WERI-Rb-1 (cell line): ENCODE data around the gene SP110.

ENCODE experiments used
- DNase-seq: peaks from one replicate; pipeline ENCODE4 v3.0.0-alpha.2; 2020
- H3K27ac ChIP-seq: fragments of 250-450 bp; sonication (Bioruptor Pico); 2 replicates; pipeline ENCODE4 v1.5.1; 2020; ENCODE audit warnings: mild to moderate bottlenecking, moderate library complexity
- H3K27me3 ChIP-seq: fragments of 250-450 bp; sonication (Bioruptor Pico); 2 replicates; pipeline ENCODE4 v1.5.1; 2021; ENCODE audit warnings: mild to moderate bottlenecking, low read depth, moderate library complexity; ENCODE audit not compliant: insufficient read depth, severe bottlenecking
- H3K36me3 ChIP-seq: fragments of 250-450 bp; sonication (Bioruptor Pico); 2 replicates; pipeline ENCODE4 v1.5.1; 2020; ENCODE audit warnings: mild to moderate bottlenecking, moderate library complexity
- H3K4me3 ChIP-seq: 2 replicates; pipeline ENCODE4 v1.5.1; 2011; ENCODE audit warnings: low read depth, mild to moderate bottlenecking, control low read depth, low read length
- H3K9me3 ChIP-seq: fragments of 250-450 bp; sonication (Bioruptor Pico); 2 replicates; pipeline ENCODE4 v1.5.1; 2021; ENCODE audit warnings: mild to moderate bottlenecking, moderate library complexity; ENCODE audit not compliant: severe bottlenecking
- CTCF ChIP-seq: IDR thresholded peaks from 2 replicates; pipeline ENCODE4 v1.5.1; 2011; ENCODE audit warnings: low read depth, mild to moderate bottlenecking, control low read depth, inconsistent platforms, low read length

Gene SP110

GRCh38 chr2:230202430-230203109 lies 17.2 kb downstream of the SP110 start:
- Histone ChIP-seq H3K27me3 (peaks cover 48% of the 10 kb centered on the region), H3K27ac (no peak overlapping the region), H3K9me3 (no peaks in the 10 kb centered on the region), H3K36me3 (no peaks in the 10 kb centered on the region), H3K4me3 (no peak overlapping the region)
- no peak for DNase-seq
- TF ChIP-seq CTCF, result no peak

DNA sequence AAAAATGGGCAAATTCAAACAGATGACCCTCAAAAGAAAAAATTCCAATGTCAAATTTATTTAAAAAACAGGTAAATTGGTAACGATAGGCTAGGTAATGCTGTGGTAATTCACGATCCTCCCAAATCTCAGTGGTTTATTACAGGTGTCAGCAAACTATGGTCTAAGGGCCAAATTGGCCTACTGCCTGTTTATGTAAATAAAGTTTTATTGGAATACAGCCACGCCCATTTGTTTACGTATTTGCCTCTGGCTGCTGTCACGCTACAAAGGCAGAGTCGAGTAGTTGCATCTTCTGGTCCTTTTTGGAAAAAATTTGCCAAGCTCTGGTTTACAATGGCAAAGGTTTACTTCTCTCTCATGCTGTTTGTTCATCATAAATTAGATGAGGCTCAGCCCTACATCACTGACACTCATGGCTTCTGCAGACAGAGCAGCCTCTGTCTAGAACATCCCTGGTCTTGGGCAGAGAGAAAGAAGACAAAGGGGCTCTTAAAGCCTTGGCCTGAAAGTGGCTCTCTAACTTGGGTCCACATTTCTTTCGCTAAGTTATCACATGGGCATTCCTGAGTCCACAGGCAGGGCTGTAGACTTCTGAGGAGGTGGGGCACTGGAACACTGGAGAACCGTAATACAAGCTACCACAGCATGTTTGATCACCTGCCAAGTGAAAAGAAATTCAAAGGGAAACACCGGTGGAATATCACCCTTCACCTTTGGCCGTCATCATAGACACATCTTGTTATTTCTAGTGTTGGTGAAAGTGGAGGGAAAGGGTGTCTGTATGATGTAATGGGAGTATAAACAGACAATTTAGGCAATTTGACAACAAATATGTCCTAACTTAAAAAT lies 34.8 kb downstream of the SP110 start:
- no peak overlapping the region for H3K27ac ChIP-seq
- no peak overlapping the region for H3K4me3 ChIP-seq
- H3K9me3 ChIP-seq, result no peaks in the 10 kb centered on the region
- TF ChIP-seq CTCF, result no peak
- DNase-seq, result no peak
- no peaks in the 10 kb centered on the region for H3K36me3 ChIP-seq
- H3K27me3 ChIP-seq, result peaks cover 45% of the 10 kb centered on the region

DNA sequence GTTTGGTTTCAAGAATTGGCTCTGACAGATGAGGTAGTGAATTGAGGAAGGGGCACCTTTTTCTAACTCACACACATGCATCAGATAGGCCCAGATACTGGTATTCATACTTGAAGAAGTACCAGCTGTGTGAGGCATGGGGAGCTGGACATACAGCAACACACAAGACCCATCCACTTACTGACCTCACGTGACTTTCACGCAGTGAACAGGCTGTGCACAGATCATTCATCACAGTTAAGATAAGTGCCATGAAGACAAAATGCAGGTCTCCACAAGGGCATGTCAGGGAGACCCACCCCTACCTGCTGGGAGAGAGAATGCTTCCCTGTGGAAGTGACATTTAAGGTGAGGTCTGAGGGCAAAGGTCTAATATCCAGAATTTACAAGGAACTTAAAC lies 38.6 kb downstream of the SP110 start:
- Histone ChIP-seq H3K4me3 (no peak overlapping the region), H3K36me3 (no peaks in the 10 kb centered on the region), H3K9me3 (no peaks in the 10 kb centered on the region), H3K27me3 (peaks cover 66% of the 10 kb centered on the region), H3K27ac (no peak overlapping the region)
- no peak for TF ChIP-seq CTCF
- no peak for DNase-seq

GRCh38 chr2:230179907-230180306 lies 39.9 kb downstream of the SP110 start:
- Histone ChIP-seq H3K27me3 (peaks cover 70% of the 10 kb centered on the region), H3K36me3 (no peaks in the 10 kb centered on the region), H3K4me3 (no peak overlapping the region), H3K27ac (no peak overlapping the region), H3K9me3 (no peaks in the 10 kb centered on the region)
- no peak for TF ChIP-seq CTCF
- DNase-seq, result no peak

DNA sequence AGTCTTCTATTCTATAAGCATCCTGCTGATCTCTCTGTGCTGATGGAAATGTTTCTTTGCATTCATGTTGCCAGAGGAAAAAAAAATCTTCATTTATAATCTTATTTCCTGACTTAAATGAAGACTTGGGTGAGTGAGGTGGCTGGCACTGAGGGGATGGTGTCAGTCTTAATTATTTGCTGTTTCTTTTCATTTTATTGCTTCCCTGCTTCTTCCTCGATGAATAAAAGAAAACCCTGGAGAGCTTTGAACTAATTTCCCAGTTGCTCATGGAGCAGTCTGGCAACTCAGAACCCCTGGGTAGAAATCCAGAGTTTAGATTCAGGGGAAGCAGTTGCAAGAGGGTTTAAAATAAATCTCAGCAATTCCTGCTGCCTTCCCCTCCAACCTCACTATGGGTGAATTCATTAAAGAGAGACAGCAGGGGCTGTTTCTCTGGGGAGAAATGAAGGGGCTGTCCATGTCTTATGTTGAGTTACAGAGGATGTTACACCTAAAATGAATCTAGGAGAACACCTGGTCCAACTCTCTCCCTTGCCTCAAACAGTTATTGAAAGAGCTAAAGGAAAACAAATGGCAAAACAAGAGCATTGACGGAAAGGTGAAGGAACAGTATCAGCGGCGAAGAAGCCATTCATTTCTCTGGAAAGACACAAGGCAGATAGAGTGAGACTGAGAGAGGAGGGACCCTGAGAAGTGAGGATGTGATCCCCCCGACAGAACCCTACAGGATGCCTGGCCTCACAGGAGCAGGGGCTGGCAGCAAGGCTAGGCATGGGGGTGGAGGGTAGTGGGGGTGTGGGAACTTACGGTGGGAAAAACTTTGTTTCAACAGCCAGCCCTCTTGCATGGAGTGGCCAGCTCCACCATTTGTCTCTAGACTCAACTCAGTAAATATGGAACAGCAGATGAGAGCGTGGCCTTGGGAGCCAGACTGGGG lies 41.0 kb downstream of the SP110 start:
- Histone ChIP-seq H3K27ac (no peak overlapping the region), H3K9me3 (no peaks in the 10 kb centered on the region), H3K4me3 (no peak overlapping the region), H3K36me3 (no peaks in the 10 kb centered on the region), H3K27me3 (peaks cover 74% of the 10 kb centered on the region)
- TF ChIP-seq CTCF, result no peak
- no peak for DNase-seq
